Uterus (tissue), 4 donors: ENCODE measurements around the gene EID2B. TPM values are rescaled to one million over a fixed set of nuclear protein-coding genes. Genes with fewer than 3 reads are reported as not detected.

Experiments used
- DNase-seq, 2 donors: peaks; one replicate each; pipeline ENCODE4 v3.0.0-alpha.2; 2019 to 2020
- H3K27ac ChIP-seq, 2 donors: fragments of 200-600 bp; sonication (generic); 1 replicate in 1 of 2; 2 replicates in 1 of 2; pipeline ENCODE4 v1.5.1; 2016 to 2018
- H3K27me3 ChIP-seq, 2 donors: fragments of 200-600 bp; sonication (generic); one replicate each; pipeline ENCODE4 v1.5.1; 2018 to 2019; ENCODE audit warnings: control low read depth in 1 of 2
- H3K36me3 ChIP-seq, 2 donors: fragments of 200-600 bp; sonication (generic); one replicate each; pipeline ENCODE4 v1.5.1; 2019; ENCODE audit warnings: control low read depth in 1 of 2
- H3K4me1 ChIP-seq, 2 donors: fragments of 200-600 bp; sonication (generic); one replicate each; pipeline ENCODE4 v1.5.1; 2018 to 2019; ENCODE audit warnings: control low read depth in 1 of 2
- H3K4me3 ChIP-seq, 2 donors: fragments of 200-600 bp; sonication (generic); 1 replicate in 1 of 2; 2 replicates in 1 of 2; pipeline ENCODE4 v1.5.1; 2018 to 2019; ENCODE audit warnings: mild to moderate bottlenecking in 1 of 2
- H3K9me3 ChIP-seq, 2 donors: fragments of 200-600 bp; sonication (generic); one replicate each; pipeline ENCODE4 v1.5.1; 2019; ENCODE audit warnings: control low read depth in 1 of 2
- CTCF ChIP-seq, 4 experiments: fragments of 200-600 bp in 2 of 4; fragments of 450-650 bp in 2 of 4; sonication (generic) in 2 of 4; IDR thresholded peaks; one replicate each; pipeline ENCODE4 v1.5.1; 2016 to 2019; ENCODE audit warnings: antibody characterized with exemption in 4 of 4, mild to moderate bottlenecking in 2 of 4, moderate library complexity in 1 of 4
- POLR2A ChIP-seq, 2 donors: fragments of 450-650 bp; IDR thresholded peaks; one replicate each; pipeline ENCODE4 v1.6.1; 2016; ENCODE audit warnings: antibody characterized with exemption in 2 of 2, mild to moderate bottlenecking in 1 of 2, moderate library complexity in 1 of 2
- intact Hi-C: fragments of 100-400 bp; cut with DNase I; formaldehyde crosslinking; loops from one replicate; pipeline ENCODE4 v1.15.1; 2023; ENCODE audit warnings: low total_unique reads
- total RNA-seq, 4 donors: library from RNA; depleted of rRNA in 3 of 4; stranded (reverse); fragments of >200 nt in 3 of 4; gene quantifications; one replicate each; pipeline versions ENCODE4 v1.1.0 to v1.2.4, GENCODE V29; 2014 to 2023
- donor health status: DM: yes; HTN: yes; CAD: no.

EID2B gene
- total RNA-seq, 4 donors from 2014 or later: 0.29 to 6.6 (median 5.1) TPM

- DNase-seq: no peak
- Histone ChIP-seq H3K27ac (no peak overlapping the region), H3K4me3 (no peak overlapping the region), H3K9me3 (no peaks in the 10 kb centered on the region), H3K36me3 (no peaks in the 10 kb centered on the region), H3K27me3 (peaks cover 17 to 28% of the 10 kb centered on the region in 2 donors), H3K4me1 (peaks cover 0 to 15% of the 10 kb centered on the region in 2 donors)
- TF ChIP-seq POLR2A (IDR thresholded peaks at IDR 0.05) (no peak), CTCF (IDR thresholded peaks at IDR 0.05) (no peak)
- intact Hi-C loops: no loop called here
These were observed 32.7 kb downstream of the EID2B start for GRCh38 chr19:39499932-39500331.

GRCh38 chr19:39498798-39499642 lies 33.6 kb downstream of the EID2B start, which contains the start of gene DLL3:
TSS of gene DLL3 (plus strand) at chr19:39498947. CDS start at chr19:39498975, 28 bp downstream.
- intact Hi-C loops: no loop called here
- Histone ChIP-seq H3K27ac (no peak within 1 kb of the TSS), H3K9me3 (no peaks in the 10 kb centered on the region), H3K36me3 (no peaks in the 10 kb centered on the region), H3K4me1 (peaks cover 0 to 15% of the 10 kb centered on the region in 2 donors), H3K4me3 (no peak within 1 kb of the TSS), H3K27me3 (peaks cover 16 to 28% of the 10 kb centered on the region in 2 donors)
- no peak for DNase-seq
- TF ChIP-seq POLR2A (IDR thresholded peaks at IDR 0.05): no peak
- TF ChIP-seq CTCF (IDR thresholded peaks at IDR 0.05): no peak

GRCh38 chr19:39497996-39498797 lies 34.5 kb downstream of the EID2B start:
- intact Hi-C loops: no loop called here

GRCh38 chr19:39497701-39497995 lies 35.0 kb downstream of the EID2B start:
- Histone ChIP-seq H3K4me3 (no peak overlapping the region), H3K4me1 (peaks cover 0 to 15% of the 10 kb centered on the region in 2 donors), H3K36me3 (no peaks in the 10 kb centered on the region), H3K27ac (no peak overlapping the region), H3K27me3 (peaks cover 16 to 21% of the 10 kb centered on the region in 2 donors), H3K9me3 (no peaks in the 10 kb centered on the region)
- no peak for DNase-seq
- intact Hi-C loops: no loop called here
- no peak for TF ChIP-seq CTCF (IDR thresholded peaks at IDR 0.05)
- no peak for TF ChIP-seq POLR2A (IDR thresholded peaks at IDR 0.05)

More at GRCh38 chr19:39497996-39498797, 34.5 kb downstream of the EID2B start:
- no peaks in the 10 kb centered on the region for H3K36me3 ChIP-seq
- H3K27me3 ChIP-seq: peaks cover 16 to 23% of the 10 kb centered on the region in 2 donors
- no peak for DNase-seq
- TF ChIP-seq POLR2A (IDR thresholded peaks at IDR 0.05): no peak
- TF ChIP-seq CTCF (IDR thresholded peaks at IDR 0.05): peak; percentile 18 to 40 (median 34)
- peaks cover 0 to 15% of the 10 kb centered on the region in 2 donors for H3K4me1 ChIP-seq
- no peaks in the 10 kb centered on the region for H3K9me3 ChIP-seq
- no peak overlapping the region for H3K27ac ChIP-seq
- no peak overlapping the region for H3K4me3 ChIP-seq

- Histone ChIP-seq H3K36me3 (no peaks in the 10 kb centered on the region), H3K27me3 (peaks cover 16 to 21% of the 10 kb centered on the region in 2 donors), H3K4me1 (peaks cover 0 to 15% of the 10 kb centered on the region in 2 donors), H3K27ac (no peak overlapping the region), H3K9me3 (no peaks in the 10 kb centered on the region), H3K4me3 (no peak overlapping the region)
- intact Hi-C loops: no loop called here
- no peak for TF ChIP-seq CTCF (IDR thresholded peaks at IDR 0.05)
- TF ChIP-seq POLR2A (IDR thresholded peaks at IDR 0.05): no peak
- DNase-seq: no peak
These were observed 36.6 kb downstream of the EID2B start for GRCh38 chr19:39496063-39496462.
